IMR-90 (cell line): Measurements from ENCODE around the gene MSLN. TPM values are rescaled to one million over a fixed set of nuclear protein-coding genes. Genes with fewer than 3 reads are reported as not detected.

ENCODE experiments used
- ATAC-seq: fragments of 200-7000 bp; cut with Tn5 transposase; 2 replicates; pipeline ENCODE4 v1.9.1; 2020; ENCODE audit warnings: low read depth, mild to moderate bottlenecking, moderate library complexity
- BruUV-seq: library from RNA; stranded (reverse); fragments of 400-500 nt; replicated peaks from 2 replicates; lab custom pipeline; 2021; lab: Mats Ljungman, UMichigan
- CTCF ChIA-PET: fragments of 300-600 bp; formaldehyde crosslinking; extraction: SDS; loops from one replicate; lab custom pipeline; 2021; ENCODE audit warnings: antibody characterized with exemption; lab: Yijun Ruan, JAX
- POLR2A ChIA-PET: fragments of 300-600 bp; sonication (Branson Sonifier 250); formaldehyde crosslinking; loops from one replicate; lab custom pipeline; 2022; ENCODE audit warnings: antibody characterized with exemption; ENCODE audit not compliant: unreplicated experiment; lab: Charles Lee
- DNase-seq: peaks from one replicate; pipeline ENCODE4 v3.0.0; 2013
- H2AFZ ChIP-seq: replicated peaks from 2 replicates; pipeline ENCODE3; 2013; ENCODE audit warnings: low read length, mild to moderate bottlenecking; ENCODE audit not compliant: poor library complexity
- H2AK5ac ChIP-seq: 2 replicates; pipeline ENCODE4 v1.6.1; 2013; ENCODE audit warnings: low read depth, low read length, inconsistent platforms
- H2AK9ac ChIP-seq: replicated peaks from 2 replicates; pipeline ENCODE3; 2013; ENCODE audit warnings: mild to moderate bottlenecking, low read depth, low read length, moderate library complexity; ENCODE audit not compliant: poor library complexity
- H2BK120ac ChIP-seq: 2 replicates; pipeline ENCODE4 v1.6.1; 2013; ENCODE audit warnings: low read depth, low read length, inconsistent platforms
- H2BK15ac ChIP-seq: 3 replicates; pipeline ENCODE4 v1.6.1; 2013; ENCODE audit warnings: low read depth, low read length, inconsistent platforms
- H2BK20ac ChIP-seq: 2 replicates; pipeline ENCODE4 v1.6.1; 2013; ENCODE audit warnings: low read depth, mild to moderate bottlenecking, inconsistent platforms, low read length, moderate library complexity
- H2BK5ac ChIP-seq: 2 replicates; pipeline ENCODE4 v1.6.1; 2013; ENCODE audit warnings: mild to moderate bottlenecking, low read depth, low read length, inconsistent platforms; ENCODE audit not compliant: poor library complexity, severe bottlenecking
- H3K14ac ChIP-seq: replicated peaks from 2 replicates; pipeline ENCODE4 v1.6.1; 2013; ENCODE audit warnings: low read depth, low read length, inconsistent platforms
- H3K18ac ChIP-seq: 2 replicates; pipeline ENCODE4 v1.6.1; 2013; ENCODE audit warnings: low read depth, low read length, control low read depth
- H3K23ac ChIP-seq: 2 replicates; pipeline ENCODE4 v1.6.1; 2013; ENCODE audit warnings: low read depth, low read length, inconsistent platforms
- H3K27ac ChIP-seq: 2 replicates; pipeline ENCODE4 v1.5.1; 2013; ENCODE audit warnings: mild to moderate bottlenecking, control low read depth, low read length; ENCODE audit not compliant: insufficient read depth
- H3K27me3 ChIP-seq: 2 replicates; pipeline ENCODE4 v1.6.1; 2013; ENCODE audit warnings: low read length; ENCODE audit not compliant: control insufficient read depth, insufficient read depth
- H3K36me3 ChIP-seq: 2 replicates; pipeline ENCODE4 v1.6.1; 2013; ENCODE audit warnings: low read length, mixed read lengths; ENCODE audit not compliant: control insufficient read depth, insufficient read depth
- H3K4ac ChIP-seq: 2 replicates; pipeline ENCODE4 v1.6.1; 2013; ENCODE audit warnings: low read depth, low read length, inconsistent platforms
- H3K4me1 ChIP-seq: 2 replicates; pipeline ENCODE4 v1.6.1; 2013; ENCODE audit warnings: low read length, mixed read lengths; ENCODE audit not compliant: control insufficient read depth, insufficient read depth
- H3K4me2 ChIP-seq: 2 replicates; pipeline ENCODE4 v1.6.1; 2013; ENCODE audit warnings: low read depth, mild to moderate bottlenecking, control low read depth, low read length, moderate library complexity
- H3K4me3 ChIP-seq: 2 replicates; pipeline ENCODE4 v1.5.1; 2013; ENCODE audit warnings: low read depth, mild to moderate bottlenecking, control low read depth, low read length, moderate library complexity; ENCODE audit not compliant: insufficient read depth
- H3K56ac ChIP-seq: 2 replicates; pipeline ENCODE4 v1.6.1; 2013; ENCODE audit warnings: low read length, inconsistent platforms; ENCODE audit not compliant: insufficient read depth; ENCODE audit errors: extremely low read depth
- H3K79me1 ChIP-seq, 2 experiments: 2 replicates each; pipeline ENCODE4 v1.6.1; 2013; ENCODE audit warnings: low read length in 2 of 2, inconsistent platforms in 1 of 2, low read depth in 1 of 2
- H3K9ac ChIP-seq: 2 replicates; pipeline ENCODE4 v1.6.1; 2013; ENCODE audit warnings: low read depth, low read length, control low read depth
- H3K9me1 ChIP-seq: 2 replicates; pipeline ENCODE4 v1.6.1; 2013; ENCODE audit warnings: low read length, inconsistent platforms; ENCODE audit not compliant: insufficient read depth
- H3K9me3 ChIP-seq: 2 replicates; pipeline ENCODE4 v1.6.1; 2013; ENCODE audit warnings: low read length; ENCODE audit not compliant: control insufficient read depth, insufficient read depth
- H4K20me1 ChIP-seq: 2 replicates; pipeline ENCODE4 v1.6.1; 2013; ENCODE audit warnings: low read length, inconsistent platforms; ENCODE audit not compliant: insufficient read depth
- H4K5ac ChIP-seq: 2 replicates; pipeline ENCODE4 v1.6.1; 2013; ENCODE audit warnings: mild to moderate bottlenecking, low read depth, low read length, control low read depth
- H4K8ac ChIP-seq, 2 experiments: 2 replicates each; pipeline ENCODE4 v1.6.1; 2013; ENCODE audit warnings: low read depth in 2 of 2, low read length in 2 of 2, control low read depth in 1 of 2, inconsistent platforms in 1 of 2
- H4K91ac ChIP-seq: 2 replicates; pipeline ENCODE4 v1.6.1; 2013; ENCODE audit warnings: low read depth, low read length, inconsistent platforms; ENCODE audit not compliant: insufficient read depth
- BHLHE40 ChIP-seq: fragments of 150-350 bp; IDR thresholded peaks from 2 replicates; pipeline ENCODE4 v1.6.1; 2016; ENCODE audit warnings: mild to moderate bottlenecking, low read depth, low read length
- CHD1 ChIP-seq: IDR thresholded peaks from 2 replicates; pipeline ENCODE4 v1.6.1; 2012; ENCODE audit warnings: low read depth, low read length, improper control_type of control experiment
- FOS ChIP-seq: fragments of 150-350 bp; IDR thresholded peaks from 2 replicates; pipeline ENCODE4 v1.6.1; 2016; ENCODE audit warnings: low read depth, low read length
- MAFK ChIP-seq: IDR thresholded peaks from 2 replicates; pipeline ENCODE4 v1.6.1; 2012; ENCODE audit warnings: low read depth, low read length, improper control_type of control experiment
- NFE2L2 ChIP-seq: fragments of 150-350 bp; IDR thresholded peaks from 2 replicates; pipeline ENCODE4 v1.6.1; 2016; ENCODE audit warnings: low read depth, mild to moderate bottlenecking, low read length
- POLR2A ChIP-seq: IDR thresholded peaks from 2 replicates; pipeline ENCODE4 v1.6.1; 2012; ENCODE audit warnings: mild to moderate bottlenecking, low read depth, low read length
- RAD21 ChIP-seq: IDR thresholded peaks from 2 replicates; pipeline ENCODE4 v1.6.1; 2012; ENCODE audit warnings: low read length, improper control_type of control experiment
- RCOR1 ChIP-seq: IDR thresholded peaks from 2 replicates; pipeline ENCODE4 v1.6.1; 2012; ENCODE audit warnings: mild to moderate bottlenecking, low read length, improper control_type of control experiment; ENCODE audit not compliant: insufficient replicate concordance
- RFX5 ChIP-seq: IDR thresholded peaks from 2 replicates; pipeline ENCODE4 v1.8.0; 2012; ENCODE audit warnings: low read depth, mild to moderate bottlenecking, low read length, moderate library complexity
- SMC3 ChIP-seq: fragments of 150-350 bp; IDR thresholded peaks from 2 replicates; pipeline ENCODE4 v1.6.1; 2016; ENCODE audit warnings: low read depth, mild to moderate bottlenecking, antibody characterized with exemption, low read length, moderate library complexity
- WGBS, 2 experiments: methylation state at CpG; one replicate each; pipeline versions ENCODE4 v1.1.5 to v1.1.7; 2013; ENCODE audit warnings: missing lambda C conversion rate in 2 of 2; ENCODE audit not compliant: insufficient read length in 1 of 2; ENCODE audit errors: extremely low coverage in 2 of 2; 5-methylcytosine and 5-hydroxymethylcytosine counted together
- dilution Hi-C: fragments of 300-500 bp; cut with HindIII; formaldehyde crosslinking; loops from one replicate; pipeline ENCODE4 v1.14.3; 2018; ENCODE audit warnings: low sequenced_read_pairs; ENCODE audit not compliant: unreplicated experiment
- in situ Hi-C: fragments of 300-500 bp; cut with MboI; formaldehyde crosslinking; loops from 3 replicates; pipeline ENCODE4 v1.14.3; 2019; ENCODE audit warnings: low sequenced_read_pairs, inconsistent platforms, mixed read lengths
- intact Hi-C: fragments of 100-400 bp; cut with micrococcal nuclease; formaldehyde crosslinking; loops from 2 replicates; pipeline ENCODE4 v1.10.0; 2022
- polyA plus RNA-seq, 3 experiments: library from polyadenylated mRNA; depleted of rRNA; stranded (reverse); fragments of >200 nt; gene quantifications; 2 replicates each; pipeline ENCODE4 v1.2.3, GENCODE V29; 2012; ENCODE audit warnings: low replicate concordance in 1 of 3
- total RNA-seq: library from RNA; depleted of rRNA; stranded (reverse); fragments of >200 nt; gene quantifications from 2 replicates; pipeline ENCODE4 v1.2.3, GENCODE V29; 2012
- TF ChIP-seq, protein P1 (sequence below): fragments of 150-350 bp; IDR thresholded peaks from 2 replicates; pipeline ENCODE4 v1.6.1; 2017; ENCODE audit warnings: mild to moderate bottlenecking, antibody characterized with exemption, low read length, low read depth
- TF ChIP-seq, protein P2 (sequence below): conservative IDR thresholded peaks from 2 replicates; pipeline ENCODE4 v1.5.1; 2012; ENCODE audit warnings: mild to moderate bottlenecking, low read depth, low read length, improper control_type of control experiment

MSLN gene
- total and polyA plus RNA-seq, 2 of the 4 experiments (the other 2 are of a cell fraction): 0.14 TPM; not detected in 1

DNA sequence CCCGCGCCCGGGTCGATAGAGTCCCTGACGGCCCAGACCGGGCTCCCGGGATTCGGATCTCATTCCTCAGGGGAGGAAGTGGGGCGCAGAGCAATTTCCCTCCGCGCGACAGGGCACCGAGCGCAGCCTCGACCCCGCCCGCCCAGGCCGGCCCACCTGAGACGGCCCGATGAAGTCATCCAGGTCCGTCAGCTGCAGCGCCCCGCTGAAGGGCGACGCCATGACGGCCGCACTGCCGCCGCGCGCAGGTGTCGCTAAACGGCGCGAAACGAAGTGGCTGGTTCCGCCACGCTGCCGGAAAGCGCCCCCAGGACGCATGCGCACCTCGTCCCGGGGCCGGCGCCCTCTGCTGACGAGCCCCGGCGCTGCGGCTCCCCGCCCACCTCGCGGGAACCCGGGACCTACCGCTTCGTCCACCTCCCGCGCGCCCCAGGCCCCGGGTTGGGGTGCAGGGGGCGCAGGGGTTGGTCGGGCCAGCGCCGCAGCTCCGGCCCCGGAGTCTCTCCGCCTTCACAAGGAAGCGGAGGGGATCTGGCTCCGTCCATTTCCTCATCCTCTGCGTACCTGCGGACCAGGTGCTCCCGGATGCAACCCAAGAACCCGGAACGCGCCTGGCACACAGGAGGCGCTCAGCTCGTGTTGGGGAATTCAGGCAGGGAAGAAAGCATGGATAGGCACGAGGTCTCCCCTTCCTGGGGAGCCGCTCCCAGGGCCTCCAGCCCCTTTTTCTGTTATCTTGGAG, 19.6 kb upstream of the MSLN start, which contains the start of gene CIAO3 (continued):
- TF ChIP-seq, protein P1, sequence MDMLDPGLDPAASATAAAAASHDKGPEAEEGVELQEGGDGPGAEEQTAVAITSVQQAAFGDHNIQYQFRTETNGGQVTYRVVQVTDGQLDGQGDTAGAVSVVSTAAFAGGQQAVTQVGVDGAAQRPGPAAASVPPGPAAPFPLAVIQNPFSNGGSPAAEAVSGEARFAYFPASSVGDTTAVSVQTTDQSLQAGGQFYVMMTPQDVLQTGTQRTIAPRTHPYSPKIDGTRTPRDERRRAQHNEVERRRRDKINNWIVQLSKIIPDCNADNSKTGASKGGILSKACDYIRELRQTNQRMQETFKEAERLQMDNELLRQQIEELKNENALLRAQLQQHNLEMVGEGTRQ: no peak

DNA sequence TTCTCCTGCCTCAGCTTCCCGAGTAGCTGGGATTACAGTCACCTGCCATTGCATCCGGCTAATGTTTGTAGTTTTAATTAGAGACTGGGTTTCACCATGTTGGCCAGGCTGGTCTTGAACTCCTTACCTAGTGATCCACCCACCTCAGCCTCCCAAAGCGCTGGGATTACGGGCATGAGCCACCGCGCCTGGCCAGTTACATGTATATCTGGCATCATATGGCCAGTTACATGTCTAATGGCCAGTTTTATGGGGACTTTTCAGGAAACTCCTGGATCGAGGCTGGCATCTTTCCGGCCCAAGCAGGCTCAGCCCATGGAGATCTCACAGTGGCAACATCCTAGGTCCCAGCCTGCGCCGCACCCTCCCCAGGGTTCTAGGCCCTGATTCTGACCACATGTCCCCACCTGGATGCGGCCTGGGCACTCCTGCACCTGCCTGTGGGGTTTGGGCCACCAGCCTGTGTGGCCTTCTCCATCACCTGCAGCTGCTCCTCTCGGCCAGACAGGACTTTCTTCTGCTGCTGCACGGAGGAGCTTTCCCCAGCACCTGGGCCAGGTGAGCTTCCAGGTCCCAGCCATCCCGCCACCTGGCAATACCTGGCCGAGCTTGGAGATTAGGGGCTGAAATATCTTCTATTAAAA, 18.4 kb upstream of the MSLN start:
- no peak overlapping the region for H3K9ac ChIP-seq
- no peak overlapping the region for H2AK9ac ChIP-seq
- H3K79me1 ChIP-seq: peaks cover 7 to 18% of the 10 kb centered on the region in 2 experiments
- H4K5ac ChIP-seq: no peak overlapping the region
- H3K4ac ChIP-seq: no peak overlapping the region
- H2BK20ac ChIP-seq: no peak overlapping the region
- no peak overlapping the region for H3K56ac ChIP-seq
- H4K91ac ChIP-seq: no peak overlapping the region
- no peak overlapping the region for H2BK120ac ChIP-seq
- no peak overlapping the region for H3K23ac ChIP-seq
- intact Hi-C loops: loop anchor here (5.0 kb wide), 1 partner anchor 45 kb away; the partner anchor contains the start of genes CHTF18 and RPUSD1
- no peak overlapping the region for H3K4me3 ChIP-seq
- H3K4me1 ChIP-seq: peaks cover 5% of the 10 kb centered on the region; the same call in 1 of the 2 replicates
- POLR2A ChIA-PET: no interaction called here
- DNase-seq (no peak), ATAC-seq (no peak)
- 0 out of 2 replicates have a peak, but pooled peaks cover 5% of the 10 kb centered on the region for H4K20me1 ChIP-seq
- H2BK15ac ChIP-seq: no peak overlapping the region
- H3K18ac ChIP-seq: no peak overlapping the region
- dilution Hi-C loops: no loop called here
- H3K27ac ChIP-seq: no peak overlapping the region
- no peak overlapping the region for H4K8ac ChIP-seq
- no peak overlapping the region for H2AK5ac ChIP-seq
- no peak overlapping the region for H3K4me2 ChIP-seq
- H3K36me3 ChIP-seq: peaks cover 6% of the 10 kb centered on the region; the same call in 1 of the 2 replicates
- no peaks in the 10 kb centered on the region for H3K27me3 ChIP-seq
- in situ Hi-C loops: no loop called here
- 93% methylated on average over 7 of the region's 15 CpGs; no CpG with 5 or more reads in 1 of the 2 experiments for WGBS, 2 experiments
- peaks cover 4% of the 10 kb centered on the region; the same call in 1 of the 2 replicates for H3K9me1 ChIP-seq
- no peaks in the 10 kb centered on the region for H3K9me3 ChIP-seq
- BruUV-seq: no TSS peak
- CTCF ChIA-PET: interaction anchor here (0.6 kb wide), 1 partner anchor 43 kb away, joined by 3 read pairs; no protein-coding TSS in a partner anchor
- H3K14ac ChIP-seq: no peak overlapping the region
- H2AFZ ChIP-seq: no peak overlapping the region
- no peak overlapping the region for H2BK5ac ChIP-seq
- TF ChIP-seq, protein P1: no peak
- TF ChIP-seq, protein P2, sequence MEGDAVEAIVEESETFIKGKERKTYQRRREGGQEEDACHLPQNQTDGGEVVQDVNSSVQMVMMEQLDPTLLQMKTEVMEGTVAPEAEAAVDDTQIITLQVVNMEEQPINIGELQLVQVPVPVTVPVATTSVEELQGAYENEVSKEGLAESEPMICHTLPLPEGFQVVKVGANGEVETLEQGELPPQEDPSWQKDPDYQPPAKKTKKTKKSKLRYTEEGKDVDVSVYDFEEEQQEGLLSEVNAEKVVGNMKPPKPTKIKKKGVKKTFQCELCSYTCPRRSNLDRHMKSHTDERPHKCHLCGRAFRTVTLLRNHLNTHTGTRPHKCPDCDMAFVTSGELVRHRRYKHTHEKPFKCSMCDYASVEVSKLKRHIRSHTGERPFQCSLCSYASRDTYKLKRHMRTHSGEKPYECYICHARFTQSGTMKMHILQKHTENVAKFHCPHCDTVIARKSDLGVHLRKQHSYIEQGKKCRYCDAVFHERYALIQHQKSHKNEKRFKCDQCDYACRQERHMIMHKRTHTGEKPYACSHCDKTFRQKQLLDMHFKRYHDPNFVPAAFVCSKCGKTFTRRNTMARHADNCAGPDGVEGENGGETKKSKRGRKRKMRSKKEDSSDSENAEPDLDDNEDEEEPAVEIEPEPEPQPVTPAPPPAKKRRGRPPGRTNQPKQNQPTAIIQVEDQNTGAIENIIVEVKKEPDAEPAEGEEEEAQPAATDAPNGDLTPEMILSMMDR: no peak
- TF ChIP-seq RAD21 (no peak), NFE2L2 (no peak), RFX5 (no peak), SMC3 (no peak), MAFK (no peak), POLR2A (no peak), BHLHE40 (no peak), RCOR1 (no peak), FOS (no peak), CHD1 (no peak)
